Suprapubic skin (tissue), 4 donors: Measurements from ENCODE around the gene PAM16. TPM values are rescaled to one million over a fixed set of nuclear protein-coding genes. Genes with fewer than 3 reads are reported as not detected.
A peak's percentile ranks its signal among the peaks of the same experiment; 100 is the strongest.

Experiments
- DNase-seq, 2 donors: peaks; one replicate each; pipeline ENCODE4 v3.0.0-alpha.2; 2019; ENCODE audit warnings: low spot score in 2 of 2
- H3K27ac ChIP-seq: fragments of 200-600 bp; sonication (generic); one replicate; pipeline ENCODE4 v1.5.1; 2019
- H3K27me3 ChIP-seq: fragments of 200-600 bp; sonication (generic); one replicate; pipeline ENCODE4 v1.5.1; 2019
- H3K36me3 ChIP-seq: fragments of 200-600 bp; sonication (generic); one replicate; pipeline ENCODE4 v1.5.1; 2019
- H3K4me1 ChIP-seq: fragments of 200-600 bp; sonication (generic); one replicate; pipeline ENCODE4 v1.5.1; 2019
- H3K4me3 ChIP-seq: fragments of 200-600 bp; sonication (generic); one replicate; pipeline ENCODE4 v1.5.1; 2019; ENCODE audit warnings: mild to moderate bottlenecking
- H3K9me3 ChIP-seq: fragments of 200-600 bp; sonication (generic); one replicate; pipeline ENCODE4 v1.5.1; 2019
- EP300 ChIP-seq: sonication (generic); formaldehyde crosslinking; IDR thresholded peaks from one replicate; pipeline ENCODE4 v1.6.1; 2017; ENCODE audit warnings: antibody characterized with exemption
- POLR2A ChIP-seq, 2 donors: fragments of 450-650 bp; IDR thresholded peaks; one replicate each; pipeline ENCODE4 v1.6.1; 2017; ENCODE audit warnings: antibody characterized with exemption in 2 of 2, mild to moderate bottlenecking in 2 of 2, moderate library complexity in 2 of 2
- POLR2AphosphoS5 ChIP-seq, 3 donors: sonication (generic); formaldehyde crosslinking; IDR thresholded peaks; one replicate each; pipeline ENCODE4 v1.6.1; 2017; ENCODE audit warnings: antibody characterized with exemption in 3 of 3
- WGBS: methylation state at CpG from one replicate; pipeline ENCODE4 v1.1.5; 2018; 5-methylcytosine and 5-hydroxymethylcytosine counted together
- total RNA-seq, 4 donors: library from RNA; depleted of rRNA; stranded (reverse); fragments of >200 nt; gene quantifications; one replicate each; pipeline ENCODE4 v1.1.0, GENCODE V29; 2016
- TF ChIP-seq, protein P1 (sequence below), 2 donors: fragments of 200-600 bp in 1 of 2; fragments of 450-650 bp in 1 of 2; sonication (generic) in 1 of 2; IDR thresholded peaks; one replicate each; pipeline ENCODE4 v1.5.1; 2016 to 2019; ENCODE audit warnings: antibody characterized with exemption in 2 of 2, mild to moderate bottlenecking in 1 of 2, moderate library complexity in 1 of 2

Gene PAM16
- total RNA-seq, 4 donors from 2014 or later: 23.8 to 54.7 (median 46.1) TPM

- H3K9me3 ChIP-seq: no peaks in the 10 kb centered on the region
- DNase-seq: peak in 1 of 2 donors; percentile 68
- no peak overlapping the region for H3K4me3 ChIP-seq
- WGBS: 39% methylated on average over 11 of the region's 27 CpGs
- peak overlapping the region; percentile 75 for H3K27ac ChIP-seq
- peaks cover 26% of the 10 kb centered on the region for H3K36me3 ChIP-seq
- no peaks in the 10 kb centered on the region for H3K27me3 ChIP-seq
- peaks cover 33% of the 10 kb centered on the region for H3K4me1 ChIP-seq
- TF ChIP-seq, protein P1, sequence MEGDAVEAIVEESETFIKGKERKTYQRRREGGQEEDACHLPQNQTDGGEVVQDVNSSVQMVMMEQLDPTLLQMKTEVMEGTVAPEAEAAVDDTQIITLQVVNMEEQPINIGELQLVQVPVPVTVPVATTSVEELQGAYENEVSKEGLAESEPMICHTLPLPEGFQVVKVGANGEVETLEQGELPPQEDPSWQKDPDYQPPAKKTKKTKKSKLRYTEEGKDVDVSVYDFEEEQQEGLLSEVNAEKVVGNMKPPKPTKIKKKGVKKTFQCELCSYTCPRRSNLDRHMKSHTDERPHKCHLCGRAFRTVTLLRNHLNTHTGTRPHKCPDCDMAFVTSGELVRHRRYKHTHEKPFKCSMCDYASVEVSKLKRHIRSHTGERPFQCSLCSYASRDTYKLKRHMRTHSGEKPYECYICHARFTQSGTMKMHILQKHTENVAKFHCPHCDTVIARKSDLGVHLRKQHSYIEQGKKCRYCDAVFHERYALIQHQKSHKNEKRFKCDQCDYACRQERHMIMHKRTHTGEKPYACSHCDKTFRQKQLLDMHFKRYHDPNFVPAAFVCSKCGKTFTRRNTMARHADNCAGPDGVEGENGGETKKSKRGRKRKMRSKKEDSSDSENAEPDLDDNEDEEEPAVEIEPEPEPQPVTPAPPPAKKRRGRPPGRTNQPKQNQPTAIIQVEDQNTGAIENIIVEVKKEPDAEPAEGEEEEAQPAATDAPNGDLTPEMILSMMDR (IDR thresholded peaks at IDR 0.05): no peak
- TF ChIP-seq EP300: no peak
- no peak for TF ChIP-seq POLR2AphosphoS5 (IDR thresholded peaks at IDR 0.05)
Observed at GRCh38 chr16:4392382-4393239, 41.5 kb upstream of the PAM16 start.

DNA sequence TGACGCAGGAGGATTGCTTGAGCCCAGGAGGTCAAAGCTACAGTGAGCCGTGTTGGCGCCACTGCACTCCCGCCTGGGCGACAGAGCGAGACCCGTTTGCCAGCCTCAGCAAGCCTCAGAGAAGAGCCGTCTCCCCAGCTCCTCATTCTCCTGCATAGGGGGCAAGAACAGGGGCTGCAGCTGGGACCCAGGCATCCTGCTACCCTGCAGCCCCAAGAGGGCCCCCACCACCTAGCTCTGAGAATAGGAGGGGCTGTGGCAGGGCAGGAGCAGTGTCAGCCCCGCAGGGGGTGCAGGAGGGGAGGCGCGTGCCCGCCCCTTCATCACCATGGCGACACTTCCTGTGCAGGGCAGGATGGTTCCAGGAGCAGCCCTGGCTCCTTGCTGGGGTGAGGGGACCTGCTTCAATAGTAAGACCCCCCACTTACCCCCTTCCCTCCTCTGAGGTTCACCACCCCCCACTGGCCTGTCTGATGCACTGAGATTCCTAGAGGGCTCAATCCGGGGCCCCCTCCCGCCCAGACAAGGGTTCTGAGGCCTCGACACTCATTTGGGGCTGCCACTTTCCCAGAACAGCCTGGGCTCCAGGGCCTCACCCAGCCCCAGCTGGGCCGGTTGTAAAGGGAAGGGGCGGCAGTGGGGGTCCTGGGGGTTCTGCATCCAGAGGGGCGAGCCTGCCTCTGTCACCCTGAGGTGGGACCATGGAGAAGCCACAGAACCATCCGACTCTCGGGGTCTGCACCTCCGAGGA lies 40.7 kb upstream of the PAM16 start:
- 84% methylated on average over 13 of the region's 22 CpGs for WGBS
- H3K27me3 ChIP-seq: no peaks in the 10 kb centered on the region
- no peak overlapping the region for H3K4me3 ChIP-seq
- TF ChIP-seq, protein P1 (IDR thresholded peaks at IDR 0.05): no peak
- TF ChIP-seq EP300 (no peak), POLR2A (IDR thresholded peaks at IDR 0.05) (no peak), POLR2AphosphoS5 (IDR thresholded peaks at IDR 0.05) (no peak)
- peak in 1 of 2 donors; percentile 65 for DNase-seq
- peaks cover 39% of the 10 kb centered on the region for H3K4me1 ChIP-seq
- no peaks in the 10 kb centered on the region for H3K9me3 ChIP-seq
- peak overlapping the region; percentile 75 for H3K27ac ChIP-seq
- H3K36me3 ChIP-seq: peaks cover 32% of the 10 kb centered on the region

DNA sequence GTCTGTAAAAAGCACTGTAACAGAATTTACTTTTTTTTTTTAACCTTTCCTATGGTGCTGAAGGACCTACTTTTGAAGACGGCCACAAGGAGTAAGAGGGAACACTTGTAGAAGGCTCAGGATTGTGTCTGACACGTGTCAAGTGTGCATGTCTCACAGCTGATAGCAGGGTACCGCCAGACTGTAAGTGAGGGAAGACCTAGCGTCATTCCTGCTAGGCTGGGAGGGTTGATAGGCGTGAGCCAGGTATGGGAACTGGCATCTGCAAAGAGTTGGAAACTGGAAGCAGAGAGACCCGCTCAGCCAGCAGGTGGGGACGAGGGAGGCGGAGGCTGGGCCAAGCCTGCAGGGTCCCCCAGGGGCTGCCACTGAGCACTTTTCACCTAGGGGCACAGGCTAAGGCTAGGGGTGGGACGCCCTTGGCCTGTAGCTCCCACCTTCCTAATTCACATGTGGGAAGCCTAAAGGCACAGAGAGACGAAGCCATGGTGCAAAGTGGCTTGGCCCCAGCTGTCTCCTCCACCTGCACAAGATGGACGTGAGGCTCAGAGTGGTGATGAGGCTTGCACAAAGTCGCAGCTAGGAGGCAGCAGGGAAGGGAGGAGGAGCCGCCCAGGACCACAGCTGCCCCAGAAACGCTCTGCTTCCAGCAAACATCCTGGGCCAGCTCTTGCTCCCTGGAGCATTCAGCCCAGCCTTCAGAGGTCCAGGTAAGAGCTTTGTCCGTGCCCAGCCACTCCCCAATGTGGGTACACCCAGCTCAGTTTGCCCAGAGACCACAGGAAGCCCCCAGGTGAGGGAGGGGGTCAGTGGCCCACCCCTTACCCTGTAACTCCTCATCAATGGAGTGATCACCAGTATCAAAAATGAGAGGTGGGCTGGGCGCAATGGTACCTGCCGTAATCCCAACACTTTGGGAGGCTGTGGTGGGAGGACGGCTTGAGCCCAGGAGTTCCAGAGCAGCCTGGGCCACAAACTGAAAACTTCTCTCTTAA lies 39.4 kb upstream of the PAM16 start:
- H3K4me1 ChIP-seq: peaks cover 52% of the 10 kb centered on the region
- H3K9me3 ChIP-seq: no peaks in the 10 kb centered on the region
- no peak for DNase-seq
- no peak overlapping the region for H3K4me3 ChIP-seq
- no peak overlapping the region for H3K27ac ChIP-seq
- no peaks in the 10 kb centered on the region for H3K27me3 ChIP-seq
- TF ChIP-seq, protein P1 (IDR thresholded peaks at IDR 0.05): no peak
- TF ChIP-seq EP300 (no peak), POLR2A (IDR thresholded peaks at IDR 0.05) (no peak), POLR2AphosphoS5 (IDR thresholded peaks at IDR 0.05) (no peak)
- 90% methylated on average over 12 of the region's 18 CpGs for WGBS
- H3K36me3 ChIP-seq: peaks cover 36% of the 10 kb centered on the region

GRCh38 chr16:4389051-4389955 lies 38.2 kb upstream of the PAM16 start:
- Histone ChIP-seq H3K4me1 (peaks cover 63% of the 10 kb centered on the region), H3K27me3 (no peaks in the 10 kb centered on the region), H3K4me3 (no peak overlapping the region), H3K27ac (peak overlapping the region; percentile 65), H3K9me3 (no peaks in the 10 kb centered on the region), H3K36me3 (peaks cover 28% of the 10 kb centered on the region)
- TF ChIP-seq EP300 (no peak), POLR2A (IDR thresholded peaks at IDR 0.05) (no peak), POLR2AphosphoS5 (IDR thresholded peaks at IDR 0.05) (no peak)
- TF ChIP-seq, protein P1 (IDR thresholded peaks at IDR 0.05): no peak
- 70% methylated on average over 9 of the region's 27 CpGs for WGBS
- DNase-seq: peak in 1 of 2 donors; percentile 57
